Activated CD8-positive, alpha-beta memory T cell treated with anti-CD3 and anti-CD28 coated beads, Interleukin-2, amount 10 ng/mL, durations not matched to agents 7 days and 5 days (primary cell): ENCODE measurements around the gene CCIN. TPM values are rescaled to one million over a fixed set of nuclear protein-coding genes. Genes with fewer than 3 reads are reported as not detected.

Experiments used
- ATAC-seq: fragments of 150-1000 bp; cut with Tn5 transposase; one replicate; pipeline ENCODE4 v1.10.0; 2021; ENCODE audit warnings: moderate library complexity
- CTCF ChIA-PET: fragments of 350-600 bp; sonication (Branson Sonifier 250); formaldehyde crosslinking; loops from one replicate; lab custom pipeline; 2021; ENCODE audit warnings: antibody characterized with exemption; lab: Charles Lee
- DNase-seq: peaks from one replicate; pipeline ENCODE4 v3.0.0-alpha.2; 2020
- H3K27ac Mint-ChIP-seq: one replicate; pipeline ENCODE4 v1.8.0; 2021; ENCODE audit warnings: mild to moderate bottlenecking, mixed read lengths
- H3K27me3 Mint-ChIP-seq: one replicate; pipeline ENCODE4 v1.8.0; 2021; ENCODE audit warnings: mixed read lengths
- H3K36me3 Mint-ChIP-seq: one replicate; pipeline ENCODE4 v1.8.0; 2021; ENCODE audit warnings: mild to moderate bottlenecking, mixed read lengths
- H3K4me1 Mint-ChIP-seq: one replicate; pipeline ENCODE4 v1.8.0; 2021; ENCODE audit warnings: mixed read lengths
- H3K4me3 Mint-ChIP-seq: one replicate; pipeline ENCODE4 v1.8.0; 2021; ENCODE audit warnings: mild to moderate bottlenecking, moderate library complexity, mixed read lengths
- H3K9me3 Mint-ChIP-seq: one replicate; pipeline ENCODE4 v1.8.0; 2022; ENCODE audit warnings: low read depth, mixed read lengths
- total RNA-seq, 2 experiments: library from RNA; stranded (reverse); gene quantifications; one replicate each; pipeline ENCODE4 v1.2.3, GENCODE V29; 2021

CCIN gene
- total RNA-seq, 2 experiments from 2014 or later = 0.15 TPM; not detected in 1

DNA sequence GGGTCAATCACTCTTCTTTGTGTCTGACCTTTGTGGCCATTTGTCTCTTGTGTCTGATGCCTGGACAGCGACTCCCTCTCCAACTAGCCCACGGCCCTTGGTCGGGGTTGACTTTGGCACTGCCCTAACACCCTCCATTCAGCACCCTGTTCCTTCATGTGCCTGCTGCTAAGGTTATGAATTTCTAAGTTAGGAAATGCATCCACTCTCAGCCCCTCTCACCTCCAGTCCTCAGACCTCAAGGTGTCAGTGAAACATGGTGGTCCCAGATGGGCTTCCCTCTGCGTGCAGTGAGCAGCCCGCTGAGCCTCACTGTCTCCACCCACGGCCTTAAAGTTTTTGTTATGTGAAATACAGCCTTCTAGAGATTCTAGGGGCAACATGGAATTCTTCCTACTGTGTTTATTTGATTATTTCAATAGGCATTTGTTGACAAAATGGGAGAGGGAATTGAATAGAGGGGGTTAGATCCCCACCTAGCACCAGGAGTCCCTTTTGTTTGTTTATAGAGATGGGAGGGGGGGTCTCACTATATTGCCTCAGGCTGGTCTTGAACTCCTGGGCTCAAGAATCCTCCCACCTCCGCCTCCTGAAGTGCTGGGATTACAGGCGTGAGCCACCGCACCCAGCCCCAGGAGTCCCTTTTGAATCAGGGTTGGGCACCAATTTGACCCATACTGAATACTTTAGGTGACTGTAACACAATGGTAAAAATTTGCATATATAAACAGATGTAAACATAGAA is 34.3 kb upstream of the CCIN start:
- Mint-ChIP-seq H3K4me3 (peak overlapping the region; percentile 67), H3K27ac (no peak overlapping the region), H3K4me1 (peaks cover 32% of the 10 kb centered on the region), H3K27me3 (peaks cover 19% of the 10 kb centered on the region), H3K9me3 (no peaks in the 10 kb centered on the region), H3K36me3 (peaks cover 4% of the 10 kb centered on the region)
- ATAC-seq (no peak), DNase-seq (no peak)
- CTCF ChIA-PET = interaction anchor here (3.0 kb wide), 1 partner anchor 32 kb away, joined by 20 read pairs; no protein-coding TSS in a partner anchor

GRCh38 chr9:36135741-36136271 is 33.4 kb upstream of the CCIN start:
- peak overlapping the region; percentile 15 for H3K27ac Mint-ChIP-seq

DNA sequence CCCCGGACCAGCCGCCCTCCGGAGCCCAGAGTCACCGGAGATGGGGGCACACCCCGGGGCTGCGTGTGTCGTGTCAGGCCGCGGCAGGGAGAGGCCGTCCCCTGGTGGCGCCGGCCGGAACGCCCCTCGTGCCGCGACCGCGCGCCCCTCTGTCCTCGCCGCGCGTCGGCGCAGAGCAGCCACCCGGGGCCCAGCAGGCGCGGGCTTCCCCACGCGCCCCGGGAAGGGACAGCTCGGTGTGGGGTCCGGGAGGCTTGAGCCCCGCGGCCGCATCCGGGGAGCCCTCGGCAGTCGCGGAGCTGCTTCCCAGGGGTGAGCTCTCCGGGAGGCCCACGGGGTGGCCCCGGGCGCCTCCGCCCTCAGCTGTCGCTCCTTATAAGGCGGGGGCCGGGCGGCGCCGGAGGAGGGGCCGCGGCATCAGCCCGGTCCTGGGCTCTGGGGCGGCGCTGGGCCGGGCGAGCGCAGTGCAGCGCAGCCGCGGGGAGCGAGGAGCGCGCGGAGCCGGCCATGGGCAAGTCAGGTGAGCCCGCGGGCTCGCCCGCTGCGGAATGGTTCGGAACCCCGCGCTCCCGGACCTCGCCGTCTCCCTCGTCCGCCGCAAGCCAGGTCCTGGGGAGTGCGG is 32.8 kb upstream of the CCIN start, which contains the start of gene GLIPR2:
Gene GLIPR2, plus strand, starts transcription at position 462 of the 622 bp plus-strand sequence. Its CDS starts 46 bp downstream, at position 508.
- H3K36me3 Mint-ChIP-seq = peaks cover 5% of the 10 kb centered on the region
- ATAC-seq (peak; percentile 99), DNase-seq (peak; percentile 85)
- H3K27ac Mint-ChIP-seq = peak within 1 kb of the TSS; percentile 66
- CTCF ChIA-PET = interaction anchor here (0.9 to 5.4 kb wide), 11 partner anchors 8 to 128 kb away, joined by 3 to 49 read pairs (median 5); no protein-coding TSS in a partner anchor
- H3K27me3 Mint-ChIP-seq = peaks cover 19% of the 10 kb centered on the region
- H3K4me3 Mint-ChIP-seq = peak within 1 kb of the TSS; percentile 99
- H3K4me1 Mint-ChIP-seq = peaks cover 46% of the 10 kb centered on the region
- H3K9me3 Mint-ChIP-seq = no peaks in the 10 kb centered on the region

More at GRCh38 chr9:36135741-36136271, 33.4 kb upstream of the CCIN start:
- peaks cover 5% of the 10 kb centered on the region for H3K36me3 Mint-ChIP-seq
- no peaks in the 10 kb centered on the region for H3K9me3 Mint-ChIP-seq
- H3K4me1 Mint-ChIP-seq = peaks cover 40% of the 10 kb centered on the region
- peaks cover 19% of the 10 kb centered on the region for H3K27me3 Mint-ChIP-seq
- CTCF ChIA-PET = interaction anchor here (0.9 to 5.4 kb wide), 7 partner anchors 9 to 33 kb away, joined by 4 to 49 read pairs (median 8); no protein-coding TSS in a partner anchor
- DNase-seq (no peak), ATAC-seq (no peak)
- H3K4me3 Mint-ChIP-seq = peak overlapping the region; percentile 67

- DNase-seq (no peak), ATAC-seq (peak; percentile 52)
- peak overlapping the region; percentile 66 for H3K27ac Mint-ChIP-seq
- H3K9me3 Mint-ChIP-seq = no peaks in the 10 kb centered on the region
- H3K4me1 Mint-ChIP-seq = peaks cover 51% of the 10 kb centered on the region
- peaks cover 19% of the 10 kb centered on the region for H3K27me3 Mint-ChIP-seq
- peaks cover 5% of the 10 kb centered on the region for H3K36me3 Mint-ChIP-seq
- CTCF ChIA-PET = interaction anchor here (0.9 to 5.4 kb wide), 11 partner anchors 8 to 128 kb away, joined by 3 to 49 read pairs (median 5); no protein-coding TSS in a partner anchor
- H3K4me3 Mint-ChIP-seq = peak overlapping the region; percentile 99
These were observed 32.2 kb upstream of the CCIN start for GRCh38 chr9:36136894-36137391.

DNA sequence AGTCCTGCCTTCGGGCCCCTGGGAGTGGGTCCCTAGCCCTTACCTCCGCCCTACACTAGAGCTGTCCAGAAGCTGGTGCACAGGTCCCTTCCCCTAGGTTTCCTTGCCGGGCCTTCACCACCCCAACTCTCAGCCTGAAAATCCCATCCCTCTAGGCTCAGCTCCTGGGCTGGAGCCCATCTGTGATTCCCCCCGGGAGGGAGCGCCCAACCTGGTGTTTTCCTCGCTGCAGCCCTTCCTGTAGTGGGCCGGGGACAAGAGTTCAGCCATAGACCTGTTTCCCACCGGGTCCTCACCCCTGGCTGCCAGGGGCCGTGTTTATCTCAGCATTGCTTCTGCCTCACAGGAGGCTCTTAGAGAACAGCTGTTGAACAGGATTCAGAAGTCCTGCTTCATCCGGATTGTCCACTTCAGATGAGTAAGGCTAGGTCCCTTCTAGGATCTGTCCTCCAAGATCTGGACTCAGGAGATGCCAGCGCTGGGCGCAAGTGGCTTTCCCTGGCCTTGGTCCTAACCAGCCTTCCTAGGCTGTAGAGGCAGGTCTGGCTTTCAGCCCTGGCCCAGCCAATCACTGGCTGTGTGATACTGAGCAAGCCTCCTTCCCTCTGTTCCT is 31.7 kb upstream of the CCIN start:
- ATAC-seq (no peak), DNase-seq (no peak)
- Mint-ChIP-seq H3K9me3 (no peaks in the 10 kb centered on the region), H3K27me3 (peaks cover 16% of the 10 kb centered on the region), H3K4me3 (peak overlapping the region; percentile 99), H3K36me3 (peaks cover 7% of the 10 kb centered on the region), H3K27ac (peak overlapping the region; percentile 66), H3K4me1 (peaks cover 56% of the 10 kb centered on the region)
- CTCF ChIA-PET = interaction anchor here (0.6 to 5.4 kb wide), 12 partner anchors 10 to 460 kb away, joined by 3 to 49 read pairs (median 5); no protein-coding TSS in a partner anchor

- peaks cover 16% of the 10 kb centered on the region for H3K27me3 Mint-ChIP-seq
- CTCF ChIA-PET = interaction anchor here (1.2 to 5.4 kb wide), 3 partner anchors 11 to 36 kb away, joined by 3 to 49 read pairs (median 16); no protein-coding TSS in a partner anchor
- H3K27ac Mint-ChIP-seq = peak overlapping the region; percentile 15
- DNase-seq = no peak
- H3K36me3 Mint-ChIP-seq = peaks cover 11% of the 10 kb centered on the region
- no peak for ATAC-seq
- H3K4me3 Mint-ChIP-seq = peak overlapping the region; percentile 99
- H3K9me3 Mint-ChIP-seq = no peaks in the 10 kb centered on the region
- peaks cover 66% of the 10 kb centered on the region for H3K4me1 Mint-ChIP-seq
These were observed 30.7 kb upstream of the CCIN start for GRCh38 chr9:36138496-36138895.

DNA sequence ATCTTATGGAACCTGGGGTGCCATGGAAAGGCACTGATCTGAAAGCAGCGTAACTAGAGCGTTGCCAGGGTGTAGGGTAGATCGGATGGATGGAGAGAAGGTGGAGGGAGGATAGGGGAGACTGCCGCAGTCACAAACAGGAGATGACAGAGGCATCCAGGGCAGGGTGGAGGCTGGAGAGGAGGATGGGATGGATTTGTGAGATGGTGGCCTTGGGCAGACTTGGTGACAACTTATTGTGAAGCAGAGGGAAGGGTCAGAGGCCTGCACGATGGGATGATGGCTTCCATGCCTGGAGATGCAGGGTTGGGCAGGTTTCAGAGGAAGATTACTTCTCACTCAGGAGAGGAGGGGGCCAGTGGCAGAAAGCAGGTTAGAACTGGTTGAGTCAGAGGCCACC is 30.3 kb upstream of the CCIN start:
- Mint-ChIP-seq H3K36me3 (peaks cover 14% of the 10 kb centered on the region), H3K27me3 (peaks cover 15% of the 10 kb centered on the region), H3K9me3 (no peaks in the 10 kb centered on the region), H3K27ac (no peak overlapping the region), H3K4me3 (no peak overlapping the region), H3K4me1 (peaks cover 70% of the 10 kb centered on the region)
- DNase-seq (no peak), ATAC-seq (no peak)
- CTCF ChIA-PET = interaction anchor here (1.2 to 5.4 kb wide), 4 partner anchors 11 to 36 kb away, joined by 3 to 49 read pairs (median 18); no protein-coding TSS in a partner anchor

DNA sequence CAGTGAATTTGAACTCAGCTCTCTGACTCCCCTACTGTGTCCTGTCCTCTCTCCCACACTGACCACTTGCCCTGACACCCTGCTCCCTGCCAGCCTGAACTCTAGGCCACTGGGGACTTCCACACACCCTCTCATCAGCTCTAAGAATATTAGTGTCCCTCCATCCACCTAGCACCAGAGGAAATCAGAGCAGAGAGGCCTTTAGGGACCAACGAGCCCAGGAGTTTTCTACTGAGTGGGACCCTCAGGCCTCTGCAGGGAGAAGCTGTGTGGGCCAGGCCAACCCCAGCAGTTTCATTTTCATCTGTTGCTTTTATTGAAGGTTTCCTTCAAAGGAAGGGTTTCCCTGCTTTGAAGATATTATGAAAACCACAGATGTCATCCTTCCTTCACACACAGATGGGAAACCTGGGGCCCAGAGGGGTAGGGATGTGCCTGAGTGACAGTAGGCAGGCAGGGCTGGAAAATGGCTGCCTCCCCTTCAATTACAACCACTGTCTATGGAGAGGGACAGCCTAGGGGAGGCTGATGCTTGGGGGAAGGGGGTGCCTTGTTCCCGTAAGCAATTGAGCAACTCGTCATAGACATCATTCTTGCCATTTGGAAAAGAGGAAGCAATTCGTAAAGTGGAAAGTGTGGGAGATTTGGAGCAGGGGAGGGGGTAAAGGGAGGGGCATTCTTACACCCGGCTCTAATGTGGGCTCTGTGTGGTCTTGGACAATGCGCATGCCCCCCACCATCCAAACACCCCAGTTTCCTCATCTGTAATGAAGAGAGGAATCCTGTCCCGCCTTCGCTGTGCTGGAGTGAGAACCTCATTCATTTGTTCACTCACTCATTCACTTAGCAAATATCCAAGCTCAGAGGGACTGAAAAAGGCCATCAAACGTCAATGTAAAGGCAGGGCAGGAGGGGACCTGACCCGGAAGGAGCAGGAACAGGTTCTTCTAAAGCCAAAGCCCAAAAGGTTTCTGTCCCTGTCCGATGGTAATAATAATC is 28.8 kb upstream of the CCIN start:
- Mint-ChIP-seq H3K4me1 (peaks cover 85% of the 10 kb centered on the region), H3K4me3 (peak overlapping the region; percentile 19), H3K9me3 (peaks cover 2% of the 10 kb centered on the region), H3K27ac (peak overlapping the region; percentile 76), H3K27me3 (peaks cover 6% of the 10 kb centered on the region), H3K36me3 (peaks cover 24% of the 10 kb centered on the region)
- DNase-seq (no peak), ATAC-seq (no peak)
- CTCF ChIA-PET = interaction anchor here (1.2 to 5.4 kb wide), 4 partner anchors 9 to 37 kb away, joined by 4 to 49 read pairs (median 14); no protein-coding TSS in a partner anchor

GRCh38 chr9:36141288-36141687 is 27.9 kb upstream of the CCIN start:
- CTCF ChIA-PET = interaction anchor here (0.9 to 5.4 kb wide), 3 partner anchors 8 to 26 kb away, joined by 4 to 49 read pairs (median 21); no protein-coding TSS in a partner anchor
- no peak for DNase-seq
- Mint-ChIP-seq H3K36me3 (peaks cover 33% of the 10 kb centered on the region), H3K27ac (peak overlapping the region; percentile 76), H3K27me3 (no peaks in the 10 kb centered on the region), H3K9me3 (peaks cover 9% of the 10 kb centered on the region), H3K4me3 (no peak overlapping the region), H3K4me1 (peaks cover 91% of the 10 kb centered on the region)
- no peak for ATAC-seq

DNA sequence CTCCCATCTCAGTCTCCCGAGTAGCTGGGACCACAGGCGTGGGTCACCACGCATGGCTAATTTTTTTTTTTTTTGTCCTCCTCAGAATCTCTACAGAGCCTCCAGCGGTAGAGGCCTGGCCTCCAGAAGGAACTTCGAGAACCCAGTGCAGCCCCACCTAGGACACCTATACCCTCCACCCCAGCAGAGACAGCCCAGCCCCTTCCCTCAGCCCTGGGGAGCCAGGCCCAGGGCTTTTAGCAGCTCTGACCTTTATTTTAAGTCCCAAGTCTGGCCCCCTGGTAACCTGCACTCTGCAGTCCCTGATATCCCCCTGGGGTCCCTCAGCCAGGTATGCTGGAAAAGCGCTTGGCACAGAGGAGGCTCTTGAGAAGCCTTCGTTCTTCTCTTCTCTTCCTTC is 27.4 kb upstream of the CCIN start:
- no peak for ATAC-seq
- no peak overlapping the region for H3K4me3 Mint-ChIP-seq
- peaks cover 10% of the 10 kb centered on the region for H3K9me3 Mint-ChIP-seq
- no peak for DNase-seq
- peaks cover 92% of the 10 kb centered on the region for H3K4me1 Mint-ChIP-seq
- H3K27me3 Mint-ChIP-seq = no peaks in the 10 kb centered on the region
- CTCF ChIA-PET = interaction anchor here (0.9 to 3.6 kb wide), 3 partner anchors 10 to 45 kb away, joined by 3 to 21 read pairs (median 4); no protein-coding TSS in a partner anchor
- H3K27ac Mint-ChIP-seq = peak overlapping the region; percentile 17
- peaks cover 35% of the 10 kb centered on the region for H3K36me3 Mint-ChIP-seq

GRCh38 chr9:36142510-36143244 is 26.5 kb upstream of the CCIN start:
- Mint-ChIP-seq H3K27ac (peak overlapping the region; percentile 94), H3K36me3 (peaks cover 42% of the 10 kb centered on the region)

More at GRCh38 chr9:36142510-36143244, 26.5 kb upstream of the CCIN start:
- Mint-ChIP-seq H3K9me3 (peaks cover 10% of the 10 kb centered on the region), H3K4me3 (peak overlapping the region; percentile 77), H3K4me1 (peaks cover 93% of the 10 kb centered on the region), H3K27me3 (no peaks in the 10 kb centered on the region)
- DNase-seq = no peak
- CTCF ChIA-PET = interaction anchor here (1.0 to 3.6 kb wide), 6 partner anchors 24 to 48 kb away, joined by 3 to 21 read pairs (median 9); partner anchors contain the start of genes CCIN and CLTA
- peak; percentile 10 for ATAC-seq
